Natural killer cell treated with Interleukin-12 subunit alpha and Interleukin-12 subunit beta and Interleukin-15 and Interleukin-18, amount 100 ng/mL, for 72 hours (primary cell): ENCODE data around the gene CA9. TPM values are rescaled to one million over a fixed set of nuclear protein-coding genes. Genes with fewer than 3 reads are reported as not detected.
A peak's percentile ranks its signal among the peaks of the same experiment; 100 is the strongest.
"Not testable (repeated sequence)": the region's sequence is repeated elsewhere in the genome, so short reads cannot be mapped to it uniquely, and the experiment has no call there.

Source experiments
- ATAC-seq, 2 donors: fragments of 150-1000 bp; cut with Tn5 transposase in 1 of 2; sonication (Bioruptor Pico), chemical (Tn5 transposase) in 1 of 2; 2 replicates each; pipeline ENCODE4 v1.10.0; 2021
- DNase-seq: peaks from one replicate; pipeline ENCODE4 v3.0.0; 2022; ENCODE audit warnings: low spot score
- H3K27ac Mint-ChIP-seq, 2 donors: 1 replicate in 1 of 2; 2 replicates in 1 of 2; pipeline ENCODE4 v1.8.0; 2022; ENCODE audit warnings: mixed read lengths in 2 of 2, mild to moderate bottlenecking in 1 of 2, moderate library complexity in 1 of 2
- H3K27me3 Mint-ChIP-seq, 2 donors: 1 replicate in 1 of 2; 2 replicates in 1 of 2; pipeline ENCODE4 v1.8.0; 2022; ENCODE audit warnings: mixed read lengths in 2 of 2
- H3K36me3 Mint-ChIP-seq: one replicate; pipeline ENCODE4 v1.8.0; 2022; ENCODE audit warnings: mixed read lengths
- H3K4me1 Mint-ChIP-seq, 2 donors: 1 replicate in 1 of 2; 2 replicates in 1 of 2; pipeline ENCODE4 v1.8.0; 2022; ENCODE audit warnings: low read depth in 2 of 2, mixed read lengths in 2 of 2, mild to moderate bottlenecking in 1 of 2
- H3K4me3 Mint-ChIP-seq: one replicate; pipeline ENCODE4 v1.8.0; 2022; ENCODE audit warnings: mixed read lengths
- H3K9me3 Mint-ChIP-seq: 2 replicates; pipeline ENCODE4 v1.8.0; 2022; ENCODE audit warnings: mixed read lengths
- total RNA-seq, 2 donors: library from RNA; stranded (reverse); gene quantifications; one replicate each; pipeline ENCODE4 v1.2.3, GENCODE V29; 2022

Gene CA9
- total RNA-seq, 2 donors from 2014 or later: not detected

- DNase-seq (no peak), ATAC-seq (no peak)
- no peaks in the 10 kb centered on the region for H3K9me3 Mint-ChIP-seq
- no peaks in the 10 kb centered on the region for H3K27me3 Mint-ChIP-seq
- peaks cover 47 to 58% of the 10 kb centered on the region in 2 donors for H3K4me1 Mint-ChIP-seq
- H3K36me3 Mint-ChIP-seq: peaks cover 6% of the 10 kb centered on the region
- H3K27ac Mint-ChIP-seq: peak overlapping the region in 1 of 2 donors; percentile 29
- no peak overlapping the region for H3K4me3 Mint-ChIP-seq
Measured at GRCh38 chr9:35643046-35643445, 30.7 kb upstream of the CA9 start.

GRCh38 chr9:35645736-35646135, 28.0 kb upstream of the CA9 start:
- H3K27ac Mint-ChIP-seq: peak overlapping the region; percentile 94 to 98
- peak overlapping the region; percentile 97 for H3K4me3 Mint-ChIP-seq
- not testable (repeated sequence) for H3K36me3 Mint-ChIP-seq, H3K27me3 Mint-ChIP-seq, ATAC-seq, H3K9me3 Mint-ChIP-seq, DNase-seq
- H3K4me1 Mint-ChIP-seq: peaks cover 44 to 54% of the 10 kb centered on the region in 2 donors

GRCh38 chr9:35646153-35646532, 27.6 kb upstream of the CA9 start:
- H3K9me3 Mint-ChIP-seq: no peaks in the 10 kb centered on the region
- peak overlapping the region; percentile 94 to 98 for H3K27ac Mint-ChIP-seq
- ATAC-seq: no peak
- H3K4me3 Mint-ChIP-seq: peak overlapping the region; percentile 97
- H3K27me3 Mint-ChIP-seq: no peaks in the 10 kb centered on the region
- H3K36me3 Mint-ChIP-seq: no peaks in the 10 kb centered on the region
- H3K4me1 Mint-ChIP-seq: peaks cover 40 to 49% of the 10 kb centered on the region in 2 donors
- no peak for DNase-seq

- Mint-ChIP-seq H3K36me3 (no peaks in the 10 kb centered on the region), H3K27me3 (no peaks in the 10 kb centered on the region), H3K4me1 (peaks cover 37 to 44% of the 10 kb centered on the region in 2 donors), H3K9me3 (no peaks in the 10 kb centered on the region), H3K4me3 (peak overlapping the region; percentile 97), H3K27ac (peak overlapping the region; percentile 94 to 98)
- DNase-seq: peak; percentile 95
- ATAC-seq: peak; percentile 97 to 98
Measured at GRCh38 chr9:35646533-35647265, 27.0 kb upstream of the CA9 start.

GRCh38 chr9:35649431-35650340, 24.0 kb upstream of the CA9 start:
- Mint-ChIP-seq H3K4me1 (peaks cover 36% of the 10 kb centered on the region in 2 donors), H3K27me3 (no peaks in the 10 kb centered on the region), H3K4me3 (peak overlapping the region; percentile 60), H3K36me3 (no peaks in the 10 kb centered on the region), H3K27ac (peak overlapping the region; percentile 86 to 94), H3K9me3 (no peaks in the 10 kb centered on the region)
- ATAC-seq: no peak
- DNase-seq: no peak

GRCh38 chr9:35650341-35651158, 23.2 kb upstream of the CA9 start, which contains the start of gene SIT1:
Gene SIT1, minus strand, starts transcription at chr9:35650931. Its CDS starts 78 bp downstream, at chr9:35650853.
- H3K9me3 Mint-ChIP-seq: no peaks in the 10 kb centered on the region

GRCh38 chr9:35651956-35652828, 21.5 kb upstream of the CA9 start:
- Mint-ChIP-seq H3K9me3 (no peaks in the 10 kb centered on the region), H3K27me3 (no peaks in the 10 kb centered on the region), H3K4me3 (peak overlapping the region; percentile 38), H3K27ac (no peak overlapping the region), H3K36me3 (no peaks in the 10 kb centered on the region), H3K4me1 (peaks cover 40 to 45% of the 10 kb centered on the region in 2 donors)
- DNase-seq (no peak), ATAC-seq (peak; percentile 34 to 41)

More at GRCh38 chr9:35650341-35651158, 23.2 kb upstream of the CA9 start, which contains the start of gene SIT1:
- peak within 1 kb of the TSS; percentile 86 to 94 for H3K27ac Mint-ChIP-seq
- H3K36me3 Mint-ChIP-seq: no peaks in the 10 kb centered on the region
- no peaks in the 10 kb centered on the region for H3K27me3 Mint-ChIP-seq
- ATAC-seq: no peak
- no peak for DNase-seq
- H3K4me3 Mint-ChIP-seq: peak within 1 kb of the TSS; percentile 60
- peaks cover 34 to 35% of the 10 kb centered on the region in 2 donors for H3K4me1 Mint-ChIP-seq

- H3K36me3 Mint-ChIP-seq: no peaks in the 10 kb centered on the region
- no peaks in the 10 kb centered on the region for H3K27me3 Mint-ChIP-seq
- DNase-seq: no peak
- H3K4me3 Mint-ChIP-seq: no peak overlapping the region
- H3K4me1 Mint-ChIP-seq: peaks cover 40 to 45% of the 10 kb centered on the region in 2 donors
- H3K27ac Mint-ChIP-seq: no peak overlapping the region
- ATAC-seq: no peak
- H3K9me3 Mint-ChIP-seq: no peaks in the 10 kb centered on the region
Measured at GRCh38 chr9:35652829-35653209, 20.9 kb upstream of the CA9 start.

- no peak for ATAC-seq
- no peaks in the 10 kb centered on the region for H3K9me3 Mint-ChIP-seq
- H3K4me1 Mint-ChIP-seq: peaks cover 35 to 39% of the 10 kb centered on the region in 2 donors
- no peaks in the 10 kb centered on the region for H3K36me3 Mint-ChIP-seq
- H3K27me3 Mint-ChIP-seq: no peaks in the 10 kb centered on the region
- H3K27ac Mint-ChIP-seq: peak overlapping the region in 1 of 2 donors; percentile 60
- no peak overlapping the region for H3K4me3 Mint-ChIP-seq
- no peak for DNase-seq
Measured at GRCh38 chr9:35653611-35654010, 20.1 kb upstream of the CA9 start.

GRCh38 chr9:35656348-35656747, 17.4 kb upstream of the CA9 start:
- peak overlapping the region; percentile 99 for H3K27ac Mint-ChIP-seq

GRCh38 chr9:35656831-35657545, 16.7 kb upstream of the CA9 start:
- no peak for ATAC-seq
- Mint-ChIP-seq H3K36me3 (peaks cover 6% of the 10 kb centered on the region), H3K27ac (peak overlapping the region; percentile 99), H3K9me3 (no peaks in the 10 kb centered on the region), H3K4me1 (peaks cover 52% of the 10 kb centered on the region in 2 donors), H3K4me3 (peak overlapping the region; percentile 88), H3K27me3 (no peaks in the 10 kb centered on the region)
- DNase-seq: no peak

More at GRCh38 chr9:35656348-35656747, 17.4 kb upstream of the CA9 start:
- DNase-seq: no peak
- Mint-ChIP-seq H3K4me1 (peaks cover 48 to 52% of the 10 kb centered on the region in 2 donors), H3K9me3 (no peaks in the 10 kb centered on the region), H3K36me3 (peaks cover 6% of the 10 kb centered on the region), H3K27me3 (no peaks in the 10 kb centered on the region), H3K4me3 (peak overlapping the region; percentile 88)
- no peak for ATAC-seq

GRCh38 chr9:35657546-35658136, 16.1 kb upstream of the CA9 start, which contains the start of gene RMRP:
Gene RMRP, minus strand, starts transcription at chr9:35658019.
- no peaks in the 10 kb centered on the region for H3K9me3 Mint-ChIP-seq

More at GRCh38 chr9:35657546-35658136, 16.1 kb upstream of the CA9 start, which contains the start of gene RMRP:
- H3K27me3 Mint-ChIP-seq: no peaks in the 10 kb centered on the region
- DNase-seq: peak; percentile 97
- ATAC-seq: peak; percentile 95 to 96
- H3K4me1 Mint-ChIP-seq: peaks cover 56 to 58% of the 10 kb centered on the region in 2 donors
- H3K4me3 Mint-ChIP-seq: peak within 1 kb of the TSS; percentile 88
- peak within 1 kb of the TSS; percentile 99 for H3K27ac Mint-ChIP-seq
- H3K36me3 Mint-ChIP-seq: peaks cover 6% of the 10 kb centered on the region
